Motor neuron (in vitro differentiated cells): Measurements from ENCODE around the gene CNEP1R1. TPM values are rescaled to one million over a fixed set of nuclear protein-coding genes. Genes with fewer than 3 reads are reported as not detected.

Experiments used
- ATAC-seq, 8 experiments: fragments of 200-7000 bp; cut with Tn5 transposase; replicated peaks in 6 of 8; 2 replicates each; pipeline ENCODE4 v1.8.0; 2021; ENCODE audit warnings: mild to moderate bottlenecking in 8 of 8, moderate library complexity in 8 of 8
- H3K27ac ChIP-seq, 2 donors: fragments of 250-450 bp; sonication (Bioruptor Pico); 2 replicates each; pipeline ENCODE4 v1.9.0; 2021; ENCODE audit warnings: antibody characterized with exemption in 2 of 2, mild to moderate bottlenecking in 2 of 2, moderate library complexity in 1 of 2
- H3K4me1 ChIP-seq, 2 donors: fragments of 250-450 bp; sonication (Bioruptor Pico); replicated peaks in 1 of 2; 2 replicates each; pipeline ENCODE4 v1.6.1; 2021; ENCODE audit warnings: antibody characterized with exemption in 2 of 2, mild to moderate bottlenecking in 2 of 2, moderate library complexity in 1 of 2
- H3K4me3 ChIP-seq, 5 donors: fragments of 250-450 bp; sonication (Bioruptor Pico); 2 replicates each; pipeline ENCODE4 v1.9.0; 2021; ENCODE audit warnings: antibody characterized with exemption in 5 of 5, mild to moderate bottlenecking in 5 of 5, moderate library complexity in 4 of 5
- WGBS, 10 experiments: fragments of 450-650 bp; shearing (Covaris generic); methylation state at CpG; one replicate each; pipeline ENCODE4 v1.0.0; 2022; 5-methylcytosine and 5-hydroxymethylcytosine counted together
- in situ Hi-C, 9 experiments: fragments of 400-800 bp; cut with MboI; loops; one replicate each; pipeline ENCODE4 v1.15.0; 2021; ENCODE audit warnings: low sequenced_read_pairs in 9 of 9, low pct_unique_long_range_greater_than_20kb in 2 of 9; ENCODE audit not compliant: unreplicated experiment in 9 of 9
- total RNA-seq, 8 experiments: library from RNA; unstranded; fragments of 300-600 nt; gene quantifications; 2 replicates each; pipeline versions ENCODE4 v1.2.3 to v1.2.4, GENCODE V29; 2022

CNEP1R1 gene, protein sequence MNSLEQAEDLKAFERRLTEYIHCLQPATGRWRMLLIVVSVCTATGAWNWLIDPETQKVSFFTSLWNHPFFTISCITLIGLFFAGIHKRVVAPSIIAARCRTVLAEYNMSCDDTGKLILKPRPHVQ
- 10 to 100 TPM; 13.2 to 23.1 (median 14.7) TPM for total RNA-seq

DNA sequence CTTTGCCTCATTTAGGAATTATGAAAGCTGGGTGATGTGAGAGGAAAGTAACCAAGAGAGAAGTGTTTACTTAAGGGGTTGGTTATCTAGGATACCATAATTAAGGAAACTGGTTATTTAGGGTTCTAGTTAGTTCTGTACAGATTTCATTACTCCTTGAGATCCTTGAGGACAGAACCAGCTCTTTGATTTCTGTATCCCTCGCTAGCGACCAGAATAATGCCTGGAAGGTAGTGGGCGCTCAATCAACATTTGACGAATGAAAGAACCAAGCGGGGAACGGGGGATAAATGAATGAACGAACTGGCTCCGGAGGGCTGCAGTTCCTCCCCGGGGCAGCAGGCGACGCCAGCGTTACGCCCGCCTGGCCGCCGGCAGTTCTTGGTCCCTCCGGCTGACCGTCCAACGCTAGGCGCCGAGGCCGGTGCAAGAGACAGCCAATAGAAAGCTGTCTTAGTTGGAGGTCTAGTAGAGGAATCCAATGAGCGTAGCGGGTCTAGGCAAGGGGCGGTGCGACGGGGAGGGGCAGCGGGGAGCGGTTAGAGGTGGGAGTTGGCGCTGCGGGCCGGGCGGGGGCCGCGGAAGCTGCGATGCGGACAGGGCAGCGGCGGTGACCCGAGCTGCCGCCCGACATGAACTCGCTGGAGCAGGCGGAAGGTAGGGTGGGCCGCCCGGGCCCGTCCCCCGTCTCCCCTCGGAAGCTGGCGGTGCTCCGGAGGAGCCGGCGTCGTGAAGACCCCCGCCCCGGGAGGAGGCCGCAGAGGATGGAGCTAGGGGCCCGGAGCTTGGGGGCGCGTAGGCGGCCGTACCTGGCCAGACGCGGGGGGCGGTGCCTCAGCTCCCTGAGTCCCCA is at the start of gene CNEP1R1:
Gene CNEP1R1 (plus strand): TSS at position 542 of the 853 bp plus-strand sequence. CDS start 91 bp downstream, at position 633.
- peak within 1 kb of the TSS; percentile 72 to 87 (median 81) for H3K4me3 ChIP-seq
- WGBS, 10 experiments: 0 to 5% (median 0%) methylated on average over 1 to 17 of the region's 65 CpGs; no CpG with 5 or more reads in 4 of the 10 experiments
- ATAC-seq: peak; percentile 97 to 99 (median 98)
- H3K4me1 ChIP-seq: peaks cover 9% of the 10 kb centered on the region in 2 donors
- H3K27ac ChIP-seq: peak within 1 kb of the TSS; percentile 72 to 85
- in situ Hi-C loops: loop anchor here in 1 of 9 experiments (25.0 kb wide), 1 partner anchor 187 kb away; no protein-coding TSS in a partner anchor

- in situ Hi-C loops: no loop called here
- Histone ChIP-seq H3K27ac (no peak overlapping the region), H3K4me1 (no peaks in the 10 kb centered on the region), H3K4me3 (no peak overlapping the region)
- no peak for ATAC-seq
Observed at GRCh38 chr16:49977427-49977826, 47.6 kb upstream of the CNEP1R1 start.

GRCh38 chr16:49978569-49979326 is 46.3 kb upstream of the CNEP1R1 start:
- ATAC-seq: no peak
- H3K27ac ChIP-seq: no peak overlapping the region
- 26 to 93% (median 81%) methylated on average over 1 to 6 of the region's 6 CpGs for WGBS, 10 experiments
- H3K4me1 ChIP-seq: no peaks in the 10 kb centered on the region
- in situ Hi-C loops: no loop called here
- no peak overlapping the region for H3K4me3 ChIP-seq

- H3K27ac ChIP-seq: no peak overlapping the region
- H3K4me3 ChIP-seq: no peak overlapping the region
- ATAC-seq: no peak
- H3K4me1 ChIP-seq: no peaks in the 10 kb centered on the region
- in situ Hi-C loops: no loop called here
- 57 to 100% (median 70%) methylated on average over 1 to 3 of the region's 3 CpGs; no CpG with 5 or more reads in 4 of the 10 experiments for WGBS, 10 experiments
Observed at GRCh38 chr16:49980166-49980565, 44.9 kb upstream of the CNEP1R1 start.

- no peak overlapping the region for H3K4me3 ChIP-seq
- in situ Hi-C loops: no loop called here
- H3K27ac ChIP-seq: no peak overlapping the region
- ATAC-seq: peak in 1 of 8 experiments; percentile 40
- 48 to 96% (median 86%) methylated on average over 2 to 10 of the region's 17 CpGs; no CpG with 5 or more reads in 1 of the 10 experiments for WGBS, 10 experiments
- no peaks in the 10 kb centered on the region for H3K4me1 ChIP-seq
Observed at GRCh38 chr16:49986351-49987124, 38.5 kb upstream of the CNEP1R1 start.

DNA sequence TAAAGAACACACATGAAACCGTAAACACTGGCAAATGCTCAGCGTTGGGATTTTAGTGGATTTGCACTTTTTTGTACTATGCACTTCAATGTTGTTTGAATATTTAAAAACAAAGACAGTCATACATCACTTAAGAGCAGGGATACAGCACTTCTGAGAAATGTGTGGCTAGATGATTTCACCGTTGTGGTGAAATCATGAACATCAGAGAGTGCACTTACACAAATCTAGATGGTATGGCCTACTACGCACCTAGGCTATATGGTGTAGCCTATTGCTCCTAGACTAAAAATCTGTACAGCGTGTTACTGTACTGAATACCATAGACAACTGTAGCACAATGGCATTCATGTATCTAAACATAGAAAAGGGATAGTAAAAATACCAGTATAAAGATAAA is 37.6 kb upstream of the CNEP1R1 start:
- Histone ChIP-seq H3K4me3 (no peak overlapping the region), H3K27ac (no peak overlapping the region), H3K4me1 (no peaks in the 10 kb centered on the region)
- no peak for ATAC-seq
- WGBS, 10 experiments: 33 to 100% (median 90%) methylated on average over 1 to 5 of the region's 5 CpGs
- in situ Hi-C loops: no loop called here

GRCh38 chr16:49992825-49993224 is 32.2 kb upstream of the CNEP1R1 start:
- Histone ChIP-seq H3K4me1 (no peaks in the 10 kb centered on the region), H3K4me3 (no peak overlapping the region), H3K27ac (no peak overlapping the region)
- WGBS, 10 experiments: 15 to 81% (median 60%) methylated on average over 1 to 5 of the region's 8 CpGs; no CpG with 5 or more reads in 7 of the 10 experiments
- no peak for ATAC-seq
- in situ Hi-C loops: no loop called here

DNA sequence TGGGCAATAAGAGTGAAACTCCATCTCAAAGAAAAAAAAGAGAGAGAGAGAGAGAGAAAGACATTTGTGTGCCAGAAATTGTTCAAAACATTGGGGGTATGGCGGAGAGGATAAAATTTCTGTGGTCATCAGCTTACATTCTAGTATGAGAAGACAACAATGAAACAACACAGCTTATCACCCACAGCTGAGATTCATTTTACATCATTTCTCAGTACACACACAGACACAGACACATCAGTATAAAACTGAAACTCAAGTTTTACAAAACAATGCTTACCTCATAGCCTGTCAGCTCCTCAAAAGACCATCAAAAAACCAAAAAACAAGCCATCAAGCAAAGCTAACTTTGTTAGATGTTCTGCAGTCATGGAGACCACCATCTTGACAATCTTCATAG is 31.4 kb upstream of the CNEP1R1 start:
- Histone ChIP-seq H3K4me1 (no peaks in the 10 kb centered on the region), H3K27ac (no peak overlapping the region), H3K4me3 (no peak overlapping the region)
- in situ Hi-C loops: no loop called here
- WGBS, 10 experiments: 0 to 89% (median 29%) methylated on average over 1 of the region's 1 CpG; no CpG with 5 or more reads in 4 of the 10 experiments
- no peak for ATAC-seq

- H3K4me1 ChIP-seq: no peaks in the 10 kb centered on the region
- no peak overlapping the region for H3K4me3 ChIP-seq
- no peak overlapping the region for H3K27ac ChIP-seq
- no peak for ATAC-seq
- in situ Hi-C loops: no loop called here
- 0 to 55% (median 0%) methylated on average over 1 of the region's 1 CpG; no CpG with 5 or more reads in 7 of the 10 experiments for WGBS, 10 experiments
Observed at GRCh38 chr16:49994006-49994405, 31.0 kb upstream of the CNEP1R1 start.

- no peaks in the 10 kb centered on the region for H3K4me1 ChIP-seq
- H3K4me3 ChIP-seq: no peak overlapping the region
- H3K27ac ChIP-seq: no peak overlapping the region
- ATAC-seq: no peak
- WGBS, 10 experiments: 0% methylated on average over 1 of the region's 1 CpG; no CpG with 5 or more reads in 8 of the 10 experiments
- in situ Hi-C loops: no loop called here
Observed at GRCh38 chr16:49995720-49996119, 29.3 kb upstream of the CNEP1R1 start.

GRCh38 chr16:49997721-49998251 is 27.2 kb upstream of the CNEP1R1 start:
- in situ Hi-C loops: no loop called here
- no peak overlapping the region for H3K4me3 ChIP-seq
- no peaks in the 10 kb centered on the region for H3K4me1 ChIP-seq
- H3K27ac ChIP-seq: no peak overlapping the region
- ATAC-seq: no peak
- WGBS, 10 experiments: 20 to 100% (median 98%) methylated on average over 1 to 3 of the region's 4 CpGs; no CpG with 5 or more reads in 4 of the 10 experiments

DNA sequence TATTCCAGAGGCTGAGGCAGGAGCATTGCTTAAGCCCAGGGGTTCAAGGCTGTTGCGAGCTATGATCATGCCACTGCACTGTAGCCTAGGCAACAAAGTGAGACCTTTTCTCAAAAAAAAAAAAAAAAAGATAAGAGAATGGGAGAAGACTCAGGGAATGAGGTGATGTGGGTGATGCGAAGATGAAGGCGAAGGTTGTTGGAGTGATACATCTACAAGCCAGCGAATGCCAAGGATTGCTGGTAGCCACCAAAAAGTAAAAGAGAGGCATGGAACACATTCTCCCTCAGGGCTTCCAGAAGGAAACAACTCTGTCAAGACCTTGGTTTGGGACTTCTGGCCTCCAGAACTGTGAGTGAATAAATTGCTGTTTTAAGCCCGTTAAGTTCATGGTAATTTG is 26.0 kb upstream of the CNEP1R1 start:
- Histone ChIP-seq H3K4me3 (no peak overlapping the region), H3K4me1 (no peaks in the 10 kb centered on the region), H3K27ac (no peak overlapping the region)
- 64 to 100% (median 89%) methylated on average over 1 to 5 of the region's 5 CpGs for WGBS, 10 experiments
- no peak for ATAC-seq
- in situ Hi-C loops: no loop called here
